Tibial nerve (tissue), 4 donors: Measurements from ENCODE around the gene ANGPTL7.

Experiments used
- EP300 ChIP-seq, 2 donors: sonication (generic); formaldehyde crosslinking; IDR thresholded peaks; one replicate each; pipeline ENCODE4 v1.6.1; 2017; ENCODE audit warnings: antibody characterized with exemption in 2 of 2, mild to moderate bottlenecking in 1 of 2
- POLR2A ChIP-seq, 2 donors: fragments of 450-650 bp; IDR thresholded peaks; one replicate each; pipeline ENCODE4 v1.6.1; 2017; ENCODE audit warnings: antibody characterized with exemption in 2 of 2, mild to moderate bottlenecking in 2 of 2, moderate library complexity in 2 of 2
- TF ChIP-seq, protein P1 (sequence below), 5 experiments: fragments of 200-600 bp in 3 of 5; fragments of 450-650 bp in 2 of 5; sonication (generic) in 3 of 5; IDR thresholded peaks; one replicate each; pipeline ENCODE4 v1.5.1; 2016 to 2019; ENCODE audit warnings: antibody characterized with exemption in 5 of 5, mild to moderate bottlenecking in 3 of 5, moderate library complexity in 2 of 5

DNA sequence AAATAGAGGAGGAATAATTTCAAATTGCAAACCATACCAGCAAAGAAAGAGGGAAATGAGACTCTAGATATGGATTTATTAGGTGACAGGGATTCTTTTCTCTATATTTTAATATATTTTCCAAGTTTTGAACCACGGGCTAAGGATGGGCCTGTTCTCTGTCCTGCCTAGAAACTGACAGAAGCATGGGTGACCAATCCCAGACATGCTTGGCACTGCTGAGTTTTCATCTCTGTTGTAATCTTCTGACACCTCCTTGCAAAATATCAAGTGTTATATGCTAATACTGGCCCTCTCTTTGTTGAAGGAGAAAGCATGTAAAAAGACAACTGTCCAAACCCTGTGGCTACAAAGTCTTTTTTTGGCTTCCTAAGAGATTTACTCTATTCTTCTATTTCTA is 774 bp upstream of the ANGPTL7 start:
- TF ChIP-seq, protein P1, sequence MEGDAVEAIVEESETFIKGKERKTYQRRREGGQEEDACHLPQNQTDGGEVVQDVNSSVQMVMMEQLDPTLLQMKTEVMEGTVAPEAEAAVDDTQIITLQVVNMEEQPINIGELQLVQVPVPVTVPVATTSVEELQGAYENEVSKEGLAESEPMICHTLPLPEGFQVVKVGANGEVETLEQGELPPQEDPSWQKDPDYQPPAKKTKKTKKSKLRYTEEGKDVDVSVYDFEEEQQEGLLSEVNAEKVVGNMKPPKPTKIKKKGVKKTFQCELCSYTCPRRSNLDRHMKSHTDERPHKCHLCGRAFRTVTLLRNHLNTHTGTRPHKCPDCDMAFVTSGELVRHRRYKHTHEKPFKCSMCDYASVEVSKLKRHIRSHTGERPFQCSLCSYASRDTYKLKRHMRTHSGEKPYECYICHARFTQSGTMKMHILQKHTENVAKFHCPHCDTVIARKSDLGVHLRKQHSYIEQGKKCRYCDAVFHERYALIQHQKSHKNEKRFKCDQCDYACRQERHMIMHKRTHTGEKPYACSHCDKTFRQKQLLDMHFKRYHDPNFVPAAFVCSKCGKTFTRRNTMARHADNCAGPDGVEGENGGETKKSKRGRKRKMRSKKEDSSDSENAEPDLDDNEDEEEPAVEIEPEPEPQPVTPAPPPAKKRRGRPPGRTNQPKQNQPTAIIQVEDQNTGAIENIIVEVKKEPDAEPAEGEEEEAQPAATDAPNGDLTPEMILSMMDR (IDR thresholded peaks at IDR 0.05): no peak
- TF ChIP-seq POLR2A (IDR thresholded peaks at IDR 0.05): no peak
- TF ChIP-seq EP300 (IDR thresholded peaks at IDR 0.05): no peak
